ENCODE measurements around the gene LRTM2. TPM values are rescaled to one million over a fixed set of nuclear protein-coding genes. Genes with fewer than 3 reads are reported as not detected.

LRTM2 gene
- not detected for total RNA-seq
- long read RNA-seq, result 0 reads

- DNase-seq (ENCODE audit: low spot score), result no peak
- intact Hi-C loops (cut with DNase I), result no loop called here
Measured at GRCh38 chr12:1820191-1820895, at the start of gene LRTM2. LRTM2 (plus strand) TSS chr12:1820565; CDS start chr12:1828149, 7,584 bp downstream.

DNA sequence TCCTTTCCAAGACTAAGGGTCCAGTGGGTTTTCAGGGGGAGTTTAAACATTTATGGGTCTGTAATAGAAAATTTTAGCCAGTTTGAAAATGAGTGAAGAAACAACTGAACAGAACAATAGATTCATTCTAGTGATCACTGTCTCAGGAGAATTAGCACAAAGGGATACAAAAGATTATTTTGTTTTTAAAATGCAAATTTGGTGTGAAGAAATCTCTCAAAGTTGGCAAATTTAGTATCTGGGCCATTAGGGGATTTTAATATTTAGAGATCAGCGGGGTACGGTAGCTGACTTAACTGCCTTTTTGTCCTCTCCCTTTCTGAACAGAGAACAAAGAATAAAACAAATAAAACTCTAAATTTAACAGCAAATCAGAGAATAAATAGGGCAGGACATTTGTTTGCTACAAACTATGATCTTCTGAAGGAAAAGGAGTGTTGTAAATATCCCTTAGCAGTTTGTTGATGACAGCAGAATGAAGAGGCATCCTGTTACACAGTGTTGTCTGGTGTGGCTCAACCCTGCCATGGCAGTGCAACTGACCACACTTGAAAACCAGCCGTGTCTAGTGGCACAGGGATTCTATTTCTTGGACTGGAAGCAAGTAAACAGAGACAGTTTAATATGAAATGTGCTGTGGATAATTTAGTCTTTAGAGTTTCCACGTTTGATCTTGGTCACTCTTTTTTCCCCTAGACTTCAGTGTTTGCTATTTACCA lies 46.3 kb upstream of the LRTM2 start:
- no peak for DNase-seq (ENCODE audit: low spot score)
- intact Hi-C loops (cut with DNase I), result no loop called here

DNA sequence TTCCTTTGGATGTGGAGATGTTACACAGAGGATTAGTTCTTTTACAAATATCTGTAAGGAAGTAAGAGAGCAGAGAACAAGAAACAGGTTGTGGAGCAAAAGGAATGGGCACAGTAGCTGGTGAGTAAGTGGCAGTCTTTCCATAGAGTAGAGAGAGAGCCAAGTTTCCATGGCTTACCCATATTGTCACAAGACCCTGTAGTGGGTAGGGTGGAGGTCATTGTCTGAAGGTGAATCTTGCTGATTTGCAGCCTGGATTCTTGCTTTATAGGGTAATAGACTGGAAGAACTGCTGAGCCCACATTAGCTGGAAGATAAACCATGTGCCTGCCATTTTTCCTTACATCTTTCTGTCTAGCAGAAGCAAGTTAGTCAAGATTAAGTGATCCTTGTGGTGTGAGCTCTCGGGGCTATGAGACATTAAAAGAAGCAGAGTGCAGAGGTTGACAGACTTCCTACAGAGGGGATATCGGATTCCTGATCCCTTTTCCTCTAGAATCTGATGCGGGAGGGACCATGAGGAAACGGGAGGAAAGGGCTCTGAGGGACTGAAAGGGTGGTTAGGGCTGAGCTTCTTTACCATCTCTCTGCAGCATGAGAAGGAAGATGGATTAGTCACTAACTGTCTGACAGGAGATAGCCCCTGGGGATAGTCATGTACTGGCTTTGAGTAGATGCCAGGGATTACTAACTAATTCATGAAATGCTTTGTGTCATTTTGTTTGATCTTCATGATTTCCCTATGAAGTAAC lies 44.0 kb upstream of the LRTM2 start:
- intact Hi-C loops (cut with DNase I), result no loop called here
- no peak for DNase-seq (ENCODE audit: low spot score)

DNA sequence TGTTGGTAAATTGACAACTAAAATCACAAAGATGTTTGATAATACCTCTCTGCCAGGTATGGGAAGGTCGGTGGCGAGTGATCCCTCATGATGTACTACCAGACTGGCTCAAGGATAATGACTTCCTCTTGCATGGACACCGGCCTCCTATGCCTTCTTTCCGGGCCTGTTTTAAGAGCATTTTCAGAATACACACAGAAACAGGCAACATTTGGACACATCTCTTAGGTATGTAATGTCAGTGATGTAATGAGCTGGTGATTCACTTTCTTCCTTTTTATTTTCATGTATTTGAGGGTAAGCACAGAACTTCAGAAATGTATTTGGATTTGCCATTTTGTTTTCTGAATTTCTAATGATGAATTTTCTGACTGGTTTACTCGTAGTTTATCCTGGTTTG lies 42.6 kb upstream of the LRTM2 start:
- DNase-seq (ENCODE audit: low spot score), result no peak
- intact Hi-C loops (cut with DNase I), result no loop called here

GRCh38 chr12:1778911-1779310 lies 41.5 kb upstream of the LRTM2 start:
- intact Hi-C loops (cut with DNase I), result no loop called here
- no peak for DNase-seq (ENCODE audit: low spot score)

DNA sequence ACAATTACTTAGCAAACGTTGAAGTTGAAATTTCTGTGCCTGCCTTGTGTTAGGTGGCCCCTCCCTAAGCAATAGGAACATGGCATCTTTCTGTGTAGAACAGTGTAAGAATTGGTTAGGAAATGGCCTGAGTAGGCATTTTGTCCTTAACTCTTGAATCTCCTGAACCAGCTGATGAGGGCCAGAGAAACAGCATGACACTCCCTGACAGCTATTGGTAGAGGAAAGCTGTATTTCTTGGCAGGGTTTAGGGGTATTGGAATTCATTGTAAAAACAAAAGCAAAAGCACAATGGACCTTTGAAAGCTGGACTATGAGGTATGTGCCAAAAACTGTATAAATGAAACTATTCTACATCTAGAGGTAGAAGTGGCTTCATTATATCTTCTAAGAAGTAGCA lies 40.6 kb upstream of the LRTM2 start:
- DNase-seq (ENCODE audit: low spot score), result no peak
- intact Hi-C loops (cut with DNase I), result no loop called here

DNA sequence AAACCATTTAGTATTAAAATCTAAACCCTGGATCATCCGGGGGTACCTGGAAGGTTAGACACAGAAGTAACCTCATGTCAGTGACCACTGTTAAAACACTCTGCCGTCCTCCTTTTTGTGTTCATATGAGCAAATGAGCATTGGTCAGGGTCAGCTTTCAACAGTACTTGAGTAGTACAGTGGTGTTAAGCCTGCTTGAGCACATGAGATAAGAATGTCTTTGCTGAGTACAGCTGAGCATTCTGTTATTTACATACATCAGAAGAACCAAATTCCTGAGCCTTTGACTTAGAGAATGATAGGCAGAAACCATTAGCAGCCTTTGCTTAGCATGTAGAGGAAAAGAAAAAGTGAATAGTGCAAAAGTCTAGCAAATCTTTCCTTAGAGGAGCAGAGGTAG lies 38.6 kb upstream of the LRTM2 start:
- no peak for DNase-seq (ENCODE audit: low spot score)
- intact Hi-C loops (cut with DNase I), result no loop called here

GRCh38 chr12:1782215-1782614 lies 38.1 kb upstream of the LRTM2 start:
- intact Hi-C loops (cut with DNase I), result no loop called here
- no peak for DNase-seq (ENCODE audit: low spot score)

- intact Hi-C loops (cut with DNase I), result no loop called here
- DNase-seq (ENCODE audit: low spot score), result no peak
Measured at GRCh38 chr12:1787714-1788113, 32.7 kb upstream of the LRTM2 start.

DNA sequence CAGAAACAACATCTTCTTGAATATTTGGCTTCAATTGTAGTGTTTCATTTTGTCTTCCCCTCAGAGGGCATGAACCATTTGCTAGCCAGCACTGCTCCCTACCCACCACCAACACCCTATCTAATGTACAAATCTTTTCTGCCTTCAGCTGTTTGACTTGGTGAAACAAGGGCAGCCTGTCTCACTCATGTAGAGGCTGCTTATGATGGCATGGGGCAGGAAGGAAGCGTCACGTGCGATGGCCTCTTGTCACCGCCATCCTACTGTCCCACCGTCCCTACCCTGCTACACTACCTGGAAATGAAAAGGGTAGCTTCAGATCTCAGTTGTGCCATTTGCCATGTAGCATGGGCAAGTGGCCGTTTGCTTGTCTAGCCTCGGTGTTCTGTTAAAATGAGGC lies 29.9 kb upstream of the LRTM2 start:
- intact Hi-C loops (cut with DNase I), result loop anchor here (10.0 kb wide), 1 partner anchor 494 kb away; no protein-coding TSS in a partner anchor
- no peak for DNase-seq (ENCODE audit: low spot score)

DNA sequence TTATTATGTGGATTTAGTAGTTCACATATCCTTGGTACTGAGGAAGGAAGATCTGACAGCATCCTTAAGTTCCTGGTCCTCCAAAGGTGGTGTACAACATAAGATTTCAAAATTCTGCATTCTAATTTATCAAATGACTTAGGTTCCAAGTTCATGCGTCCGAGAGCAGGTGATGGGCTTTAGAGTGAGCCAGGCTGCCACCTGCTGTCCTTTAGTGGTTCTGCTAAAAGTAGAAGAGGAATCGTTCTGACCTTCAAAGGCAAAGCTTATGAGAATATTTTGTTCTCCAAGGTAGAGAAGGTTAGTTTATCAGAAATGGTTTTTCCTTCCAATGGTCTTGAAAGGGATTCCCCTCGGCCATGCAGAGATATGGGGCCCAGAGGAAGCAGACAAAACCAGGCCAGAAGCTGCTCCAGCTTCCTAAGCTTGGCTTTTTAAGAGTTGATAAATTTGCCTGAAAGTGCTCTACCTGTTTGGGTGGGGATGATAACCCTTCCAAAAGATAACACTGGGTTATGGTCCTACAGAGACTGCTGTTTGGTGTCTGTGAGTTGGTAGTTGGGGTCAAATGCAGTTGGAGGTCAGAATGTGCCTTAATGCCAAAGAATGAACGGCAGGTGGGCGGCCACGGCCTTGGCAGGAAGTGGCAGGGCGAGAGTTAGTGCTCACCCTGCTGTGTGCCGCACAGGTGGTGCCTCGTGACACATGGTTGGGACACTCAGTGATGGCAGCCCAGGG lies 29.1 kb upstream of the LRTM2 start:
- intact Hi-C loops (cut with DNase I), result loop anchor here (1.0 to 10.0 kb wide), 2 partner anchors 140 to 494 kb away; no protein-coding TSS in a partner anchor

DNA sequence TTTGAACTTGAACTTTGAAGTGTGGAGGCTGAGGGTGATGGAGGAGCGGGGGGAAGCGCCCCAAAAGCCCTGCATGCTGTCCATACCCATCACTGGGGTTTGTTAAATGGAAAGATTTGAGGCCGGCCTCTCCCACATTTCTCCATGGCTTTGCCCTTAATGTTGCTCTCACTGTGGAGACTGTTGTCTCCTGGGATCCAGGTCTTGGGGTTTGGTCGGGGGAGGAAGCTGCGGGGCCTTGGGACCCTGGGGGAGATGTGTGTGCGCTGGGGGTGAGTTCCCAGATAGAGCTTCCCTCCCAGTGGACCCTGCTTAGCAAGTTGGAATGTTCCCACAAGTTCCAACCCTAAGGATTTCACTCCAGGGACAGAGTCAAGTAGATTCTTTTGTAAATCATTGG lies 28.0 kb upstream of the LRTM2 start:
- no peak for DNase-seq (ENCODE audit: low spot score)
- intact Hi-C loops (cut with DNase I), result loop anchor here (10.0 kb wide), 1 partner anchor 492 kb away; no protein-coding TSS in a partner anchor

More for the DNA sequence above, 29.1 kb upstream of the LRTM2 start:
- DNase-seq (ENCODE audit: low spot score), result no peak

DNA sequence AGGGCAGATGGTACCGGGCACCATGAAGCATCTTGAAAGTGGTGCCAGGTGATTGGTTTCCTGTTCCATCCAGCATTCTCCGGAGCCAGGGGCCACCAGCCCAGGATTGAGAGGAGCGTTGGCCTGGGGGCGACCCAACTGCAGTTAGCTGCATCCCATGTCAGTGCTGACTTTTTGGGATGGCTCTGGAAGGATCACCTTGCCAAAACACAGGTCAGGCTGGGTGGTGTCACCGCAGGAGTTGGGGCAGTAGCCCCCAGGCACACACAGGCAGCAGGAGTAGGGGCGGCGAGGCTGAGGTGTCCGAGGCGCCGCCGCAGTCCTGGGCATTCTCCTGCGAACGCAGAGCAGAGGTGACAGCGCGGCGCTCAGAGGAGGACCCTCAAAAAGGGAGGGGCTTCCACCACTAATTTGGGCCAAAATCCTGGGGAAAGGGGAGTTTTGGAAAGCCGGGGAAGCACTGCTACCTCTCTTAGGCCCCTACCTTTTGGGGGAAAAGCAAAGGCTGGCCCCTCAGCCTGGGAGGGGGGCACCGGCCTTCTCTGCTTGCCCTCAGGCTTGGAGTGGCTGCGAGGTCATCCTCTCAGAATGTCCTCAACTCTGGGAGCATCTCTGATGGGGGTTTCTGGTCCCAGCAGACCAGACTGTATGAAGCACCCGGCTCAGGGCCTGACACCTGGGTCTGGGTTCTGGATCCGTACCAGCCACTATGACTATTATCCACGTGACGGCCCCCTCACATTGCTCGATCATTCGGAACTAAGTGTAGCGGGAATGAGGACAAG lies 26.7 kb upstream of the LRTM2 start:
- DNase-seq (ENCODE audit: low spot score), result no peak
- intact Hi-C loops (cut with DNase I), result loop anchor here (10.0 kb wide), 1 partner anchor 491 kb away; no protein-coding TSS in a partner anchor

- no peak for DNase-seq (ENCODE audit: low spot score)
- intact Hi-C loops (cut with DNase I), result loop anchor here (5.0 to 10.0 kb wide), 2 partner anchors 243 to 490 kb away; no protein-coding TSS in a partner anchor
Measured at GRCh38 chr12:1794440-1795090, 25.8 kb upstream of the LRTM2 start.

GRCh38 chr12:1795221-1795784 lies 25.1 kb upstream of the LRTM2 start:
- DNase-seq (ENCODE audit: low spot score), result no peak
- intact Hi-C loops (cut with DNase I), result loop anchor here (5.0 to 10.0 kb wide), 2 partner anchors 242 to 489 kb away; no protein-coding TSS in a partner anchor

DNA sequence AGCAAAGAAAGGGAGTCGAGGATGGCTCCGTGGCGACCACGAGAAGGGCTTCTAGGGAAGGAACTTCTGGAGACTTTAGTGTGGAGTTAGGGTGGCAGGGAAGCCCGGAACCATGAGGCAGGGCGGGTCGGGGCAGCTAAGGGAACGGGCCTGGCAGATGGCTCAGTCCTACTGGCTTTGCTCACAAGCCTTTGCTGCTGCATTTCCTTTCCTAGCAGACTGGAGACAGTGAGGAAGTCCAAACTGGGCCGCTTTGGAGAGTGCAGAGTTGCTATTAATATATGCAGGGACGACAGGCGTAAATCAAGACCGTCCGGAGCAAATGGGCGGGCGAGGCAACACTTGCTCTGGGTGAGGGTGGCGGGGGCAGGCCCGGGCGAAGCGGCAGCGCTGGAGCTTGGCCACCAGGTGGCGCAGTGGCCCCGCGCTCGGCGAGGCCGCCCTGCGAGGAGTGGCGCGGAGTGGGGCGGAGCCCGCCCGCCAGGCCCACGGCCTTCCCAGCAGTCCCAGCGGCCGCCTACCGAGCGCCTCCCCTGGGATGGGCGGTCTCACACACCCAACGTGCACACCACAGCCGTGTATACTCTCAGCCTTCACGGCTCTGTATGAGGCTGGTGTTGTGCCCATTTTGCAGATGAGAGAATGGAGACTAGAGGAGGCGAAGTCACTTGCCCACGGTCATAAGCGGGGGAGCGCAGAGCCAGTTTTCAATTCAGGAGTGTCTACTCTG lies 24.4 kb upstream of the LRTM2 start:
- intact Hi-C loops (cut with DNase I), result loop anchor here (1.0 to 10.0 kb wide), 3 partner anchors 144 to 489 kb away; no protein-coding TSS in a partner anchor
- DNase-seq (ENCODE audit: low spot score), result peak; percentile 97

GRCh38 chr12:1796515-1797010 lies 23.8 kb upstream of the LRTM2 start:
- no peak for DNase-seq (ENCODE audit: low spot score)
- intact Hi-C loops (cut with DNase I), result loop anchor here (1.0 to 10.0 kb wide), 3 partner anchors 144 to 488 kb away; no protein-coding TSS in a partner anchor

All from cardiac septum (tissue), 1 donor.